ENCODE measurements around the gene C14orf180.

Gene C14orf180

GRCh38 chr14:104596451-104596918 lies 16.9 kb downstream of the C14orf180 start:
- DNase-seq, result no peak

GRCh38 chr14:104596927-104597351 lies 17.4 kb downstream of the C14orf180 start:
- DNase-seq, result no peak

- no peak for DNase-seq
Observed at GRCh38 chr14:104597576-104597975, 18.0 kb downstream of the C14orf180 start.

GRCh38 chr14:104598039-104598909 lies 18.7 kb downstream of the C14orf180 start:
- no peak for DNase-seq

- DNase-seq, result no peak
Observed at GRCh38 chr14:104598910-104599273, 19.3 kb downstream of the C14orf180 start.

GRCh38 chr14:104599446-104599845 lies 19.9 kb downstream of the C14orf180 start:
- no peak for DNase-seq

- no peak for DNase-seq
Observed at GRCh38 chr14:104600141-104600643, 20.6 kb downstream of the C14orf180 start.

- DNase-seq, result no peak
Observed at GRCh38 chr14:104600805-104601204, 21.2 kb downstream of the C14orf180 start.

GRCh38 chr14:104601786-104602185 lies 22.2 kb downstream of the C14orf180 start:
- no peak for DNase-seq

GRCh38 chr14:104602315-104602932 lies 22.9 kb downstream of the C14orf180 start:
- no peak for DNase-seq

GRCh38 chr14:104602933-104603325 lies 23.4 kb downstream of the C14orf180 start:
- no peak for DNase-seq

- DNase-seq, result no peak
Observed at GRCh38 chr14:104603711-104604401, 24.3 kb downstream of the C14orf180 start.

GRCh38 chr14:104604458-104605449 lies 25.2 kb downstream of the C14orf180 start, which contains the start of gene TMEM179:
TSS of gene TMEM179 (minus strand) at chr14:104604772. CDS start at chr14:104604741, 31 bp downstream.
- DNase-seq, result no peak

GRCh38 chr14:104609666-104610065 lies 30.1 kb downstream of the C14orf180 start:
- no peak for DNase-seq

- DNase-seq, result no peak
Observed at GRCh38 chr14:104610749-104611310, 31.3 kb downstream of the C14orf180 start.

- no peak for DNase-seq
Observed at GRCh38 chr14:104611881-104612280, 32.3 kb downstream of the C14orf180 start.

- DNase-seq, result no peak
Observed at GRCh38 chr14:104614126-104614812, 34.7 kb downstream of the C14orf180 start.

GRCh38 chr14:104624939-104625338 lies 45.4 kb downstream of the C14orf180 start:
- DNase-seq, result no peak

- DNase-seq, result no peak
Observed at GRCh38 chr14:104632781-104633180, 53.2 kb downstream of the C14orf180 start.

GRCh38 chr14:104633276-104634137 lies 53.9 kb downstream of the C14orf180 start:
- no peak for DNase-seq

All from GDM1 (cell line).